CD4-positive, CD25-positive, alpha-beta regulatory T cell (primary cell): ENCODE data around the gene CCDC92B. TPM values are rescaled to one million over a fixed set of nuclear protein-coding genes. Genes with fewer than 3 reads are reported as not detected.

ENCODE experiments used
- polyA plus RNA-seq, 4 donors: library from polyadenylated mRNA; unstranded; fragments of 300-500 nt; fragmentation: Illumina TruSeq; gene quantifications; one replicate each; pipeline ENCODE4 v1.2.3, GENCODE V29; 2021
- total RNA-seq: library from RNA; stranded (reverse); gene quantifications from one replicate; pipeline ENCODE4 v1.2.3, GENCODE V29; 2022

CCDC92B gene
- total and polyA plus RNA-seq, 5 donors from 2014 or later = 0.12 TPM; not detected in 4

Other genes with a start within 250 kb of the CCDC92B start
- gene METTL16, start 237.8 kb downstream of the CCDC92B start, total RNA-seq = 39.2 TPM
- 10 to 100 TPM; 12.9 to 18.1 (median 16.3) TPM for gene METTL16, start 237.8 kb downstream of the CCDC92B start, polyA plus RNA-seq
- gene PAFAH1B1, start 156.0 kb downstream of the CCDC92B start, total RNA-seq = 174 TPM
- 10 to 100 TPM; 20.6 to 39.7 (median 27.3) TPM for gene PAFAH1B1, start 156.0 kb downstream of the CCDC92B start, polyA plus RNA-seq
- 43.1 TPM for gene CLUH, start 37.9 kb downstream of the CCDC92B start, total RNA-seq
- 1 to 10 TPM; 3.4 to 6.2 (median 4.3) TPM for gene CLUH, start 37.9 kb downstream of the CCDC92B start, polyA plus RNA-seq
- 87.6 TPM for gene RAP1GAP2, start 46.8 kb upstream of the CCDC92B start, total RNA-seq
- 1 to 10 TPM; 2.7 to 5.8 (median 4.8) TPM for gene RAP1GAP2, start 46.8 kb upstream of the CCDC92B start, polyA plus RNA-seq